ENCODE results near the gene RFWD3.

DNA sequence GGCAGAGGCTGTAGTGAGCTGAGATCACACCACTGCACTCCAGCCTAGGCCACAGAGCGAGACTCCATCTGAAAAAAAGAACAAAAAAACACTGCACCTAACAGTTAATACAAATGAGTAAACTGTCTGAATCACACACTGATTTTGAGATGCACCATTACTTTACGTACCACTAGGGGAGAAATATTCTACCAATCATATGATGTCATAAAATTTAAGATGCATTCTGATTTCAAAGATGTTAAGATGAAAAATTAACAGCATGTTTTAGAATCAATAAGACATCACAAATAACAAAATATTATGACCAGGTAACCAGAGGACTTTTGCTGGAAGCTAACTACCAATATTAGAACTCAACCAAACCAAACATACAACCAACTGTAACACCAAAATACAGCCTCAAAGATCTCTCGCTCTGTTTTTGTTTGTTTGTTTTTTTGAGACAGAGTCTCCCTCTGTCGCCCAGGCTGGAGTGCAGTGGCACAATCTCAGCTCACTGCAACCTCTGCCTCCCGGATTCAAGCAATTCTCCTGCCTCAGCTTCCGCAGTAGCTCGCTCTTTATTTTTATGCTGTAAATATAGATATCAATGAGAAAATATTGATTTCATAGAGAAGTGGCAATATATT is 91.4 kb downstream of the RFWD3 start:
- TF ChIP-seq, protein P1, sequence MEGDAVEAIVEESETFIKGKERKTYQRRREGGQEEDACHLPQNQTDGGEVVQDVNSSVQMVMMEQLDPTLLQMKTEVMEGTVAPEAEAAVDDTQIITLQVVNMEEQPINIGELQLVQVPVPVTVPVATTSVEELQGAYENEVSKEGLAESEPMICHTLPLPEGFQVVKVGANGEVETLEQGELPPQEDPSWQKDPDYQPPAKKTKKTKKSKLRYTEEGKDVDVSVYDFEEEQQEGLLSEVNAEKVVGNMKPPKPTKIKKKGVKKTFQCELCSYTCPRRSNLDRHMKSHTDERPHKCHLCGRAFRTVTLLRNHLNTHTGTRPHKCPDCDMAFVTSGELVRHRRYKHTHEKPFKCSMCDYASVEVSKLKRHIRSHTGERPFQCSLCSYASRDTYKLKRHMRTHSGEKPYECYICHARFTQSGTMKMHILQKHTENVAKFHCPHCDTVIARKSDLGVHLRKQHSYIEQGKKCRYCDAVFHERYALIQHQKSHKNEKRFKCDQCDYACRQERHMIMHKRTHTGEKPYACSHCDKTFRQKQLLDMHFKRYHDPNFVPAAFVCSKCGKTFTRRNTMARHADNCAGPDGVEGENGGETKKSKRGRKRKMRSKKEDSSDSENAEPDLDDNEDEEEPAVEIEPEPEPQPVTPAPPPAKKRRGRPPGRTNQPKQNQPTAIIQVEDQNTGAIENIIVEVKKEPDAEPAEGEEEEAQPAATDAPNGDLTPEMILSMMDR (IDR thresholded peaks at IDR 0.05 in 8 of 11, conservative IDR thresholded peaks at IDR 0.05 in 3 of 11) = no peak
- TF ChIP-seq POLR2AphosphoS5 (IDR thresholded peaks at IDR 0.05) = no peak
- TF ChIP-seq POLR2A (IDR thresholded peaks at IDR 0.05) = no peak
